Mesendoderm (in vitro differentiated cells): ENCODE measurements around the gene SNX1. TPM values are rescaled to one million over a fixed set of nuclear protein-coding genes. Genes with fewer than 3 reads are reported as not detected.

ENCODE experiments used
- DNase-seq: peaks from one replicate; pipeline ENCODE4 v3.0.0; 2013
- H2AK5ac ChIP-seq: 2 replicates; pipeline ENCODE4 v1.6.1; 2013; ENCODE audit warnings: low read length, inconsistent platforms
- H2BK120ac ChIP-seq: 2 replicates; pipeline ENCODE4 v1.6.1; 2013; ENCODE audit warnings: low read depth, mild to moderate bottlenecking, low read length, moderate library complexity, mixed read lengths
- H2BK15ac ChIP-seq: replicated peaks from 2 replicates; pipeline ENCODE4 v1.6.1; 2013; ENCODE audit warnings: low read depth, mild to moderate bottlenecking, moderate library complexity
- H2BK5ac ChIP-seq: 2 replicates; pipeline ENCODE4 v1.6.1; 2013; ENCODE audit warnings: low read length, inconsistent platforms
- H3K18ac ChIP-seq: 2 replicates; pipeline ENCODE4 v1.6.1; 2013; ENCODE audit warnings: mild to moderate bottlenecking, low read length, mixed read lengths
- H3K23ac ChIP-seq: one replicate; pipeline ENCODE4 v1.6.1; 2013; ENCODE audit warnings: low read length
- H3K27ac ChIP-seq: 2 replicates; pipeline ENCODE4 v1.5.1; 2013; ENCODE audit warnings: low read depth, mild to moderate bottlenecking, inconsistent platforms, low read length, moderate library complexity
- H3K27me3 ChIP-seq: 2 replicates; pipeline ENCODE4 v1.6.1; 2013; ENCODE audit warnings: low read length, control low read depth, mild to moderate bottlenecking, inconsistent platforms; ENCODE audit not compliant: insufficient read depth, poor library complexity
- H3K36me3 ChIP-seq: 2 replicates; pipeline ENCODE4 v1.6.1; 2013; ENCODE audit warnings: low read length, inconsistent platforms; ENCODE audit not compliant: control insufficient read depth, insufficient read depth
- H3K4ac ChIP-seq: one replicate; pipeline ENCODE4 v1.6.1; 2013; ENCODE audit warnings: low read depth, mild to moderate bottlenecking, low read length, moderate library complexity
- H3K4me1 ChIP-seq: 2 replicates; pipeline ENCODE4 v1.6.1; 2013; ENCODE audit warnings: low read depth, low read length, inconsistent platforms; ENCODE audit not compliant: control insufficient read depth
- H3K4me2 ChIP-seq: 2 replicates; pipeline ENCODE4 v1.6.1; 2013; ENCODE audit warnings: low read length
- H3K4me3 ChIP-seq: 2 replicates; pipeline ENCODE4 v1.5.1; 2013; ENCODE audit warnings: mild to moderate bottlenecking, low read length
- H3K56ac ChIP-seq: one replicate; pipeline ENCODE4 v1.6.1; 2013; ENCODE audit warnings: low read length
- H3K79me1 ChIP-seq: 2 replicates; pipeline ENCODE4 v1.6.1; 2013; ENCODE audit warnings: low read length, inconsistent platforms
- H3K79me2 ChIP-seq: 2 replicates; pipeline ENCODE4 v1.6.1; 2013; ENCODE audit warnings: mild to moderate bottlenecking, low read length; ENCODE audit not compliant: control insufficient read depth, insufficient read depth
- H3K9ac ChIP-seq: 2 replicates; pipeline ENCODE4 v1.6.1; 2013; ENCODE audit warnings: low read length, inconsistent platforms
- H4K5ac ChIP-seq: one replicate; pipeline ENCODE4 v1.6.1; 2013; ENCODE audit warnings: low read length
- H4K8ac ChIP-seq: one replicate; pipeline ENCODE4 v1.6.1; 2013; ENCODE audit warnings: low read depth, mild to moderate bottlenecking, control low read depth, low read length, moderate library complexity
- WGBS: extraction: QIAGEN DNeasy Blood & Tissue Kit; methylation state at CpG from one replicate; pipeline ENCODE4 v1.1.7; 2013; ENCODE audit warnings: low lambda C conversion rate, missing lambda C conversion rate; ENCODE audit not compliant: insufficient coverage; ENCODE audit errors: extremely low coverage; 5-methylcytosine and 5-hydroxymethylcytosine counted together
- small RNA-seq: library from polyadenylated mRNA; stranded (forward); fragments of <200 nt; extraction: miRNeasy Mini kit (QIAGEN cat#:217004); gene quantifications from one replicate; pipeline ENCODE3, GENCODE V24; 2013; ENCODE audit not compliant: insufficient read depth

Gene SNX1

DNA sequence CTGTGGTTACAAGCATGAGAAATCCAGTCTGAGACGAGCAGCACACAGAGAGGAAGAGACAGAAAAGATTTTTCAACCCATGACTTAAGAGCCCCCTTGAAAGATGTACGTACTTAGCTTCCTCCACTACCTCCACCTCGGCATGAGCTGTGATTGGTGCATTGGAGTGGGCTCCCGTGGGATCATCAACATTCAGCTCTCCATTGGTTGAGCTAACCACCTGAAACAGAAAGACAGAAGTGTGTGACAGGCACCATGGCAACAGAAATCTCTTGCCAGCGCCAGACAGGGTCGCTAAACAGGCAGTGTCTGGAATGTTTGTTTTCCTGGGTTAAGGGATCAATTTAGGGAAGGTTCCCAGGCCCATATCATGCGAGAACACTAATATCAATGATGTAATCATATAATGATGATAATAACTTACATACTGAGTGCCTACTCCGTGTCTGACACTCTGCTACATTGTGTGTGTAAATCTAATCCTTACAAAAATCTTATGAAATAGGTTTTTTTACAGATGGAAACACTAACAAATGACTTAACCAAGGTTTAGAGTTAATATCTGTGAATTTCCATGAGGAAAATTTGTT lies 84.5 kb downstream of the SNX1 start:
- Histone ChIP-seq H3K56ac (no peak overlapping the region), H3K9ac (no peak overlapping the region), H3K36me3 (no peaks in the 10 kb centered on the region), H3K4me1 (no peaks in the 10 kb centered on the region), H3K79me1 (no peaks in the 10 kb centered on the region), H3K27ac (no peak overlapping the region), H2BK15ac (no peak overlapping the region), H2BK120ac (no peak overlapping the region), H3K4me2 (no peak overlapping the region), H3K23ac (no peak overlapping the region), H3K18ac (no peak overlapping the region), H3K4me3 (no peak overlapping the region), H3K79me2 (no peaks in the 10 kb centered on the region), H4K5ac (no peak overlapping the region), H2AK5ac (no peak overlapping the region), H3K4ac (no peak overlapping the region), H3K27me3 (no peaks in the 10 kb centered on the region), H2BK5ac (no peak overlapping the region), H4K8ac (no peak overlapping the region)
- peak; percentile 61 for DNase-seq
- WGBS, result no CpG with 5 or more reads among the region's 8 CpGs

DNA sequence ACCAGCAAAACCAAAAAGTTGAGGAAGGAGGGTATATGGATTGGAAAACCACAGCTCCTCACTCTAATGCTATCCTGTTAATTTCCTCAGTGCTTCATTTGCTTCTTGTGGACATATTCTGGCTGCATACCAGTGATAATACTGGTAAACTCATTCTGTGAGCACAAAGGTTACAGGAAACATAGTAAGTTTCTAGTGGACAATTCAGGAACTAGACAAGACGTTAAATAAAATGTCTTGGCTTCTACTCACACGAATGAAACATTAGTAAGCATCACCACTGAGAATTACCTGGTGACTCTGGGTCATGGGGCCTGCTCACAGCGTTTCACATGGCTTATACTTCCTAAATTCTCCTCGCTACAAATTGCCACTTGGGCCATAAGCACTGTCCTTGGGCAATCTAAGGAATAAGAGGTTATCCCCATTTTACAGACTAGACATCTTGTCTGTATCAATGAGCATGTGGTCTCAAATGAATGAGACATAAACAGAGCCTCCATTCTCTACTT lies 87.1 kb downstream of the SNX1 start:
- H3K9ac ChIP-seq, result no peak overlapping the region
- no peaks in the 10 kb centered on the region for H3K4me1 ChIP-seq
- no peak overlapping the region for H4K5ac ChIP-seq
- no peak overlapping the region for H2BK120ac ChIP-seq
- WGBS, result no CpG with 5 or more reads among the region's 4 CpGs
- no peak overlapping the region for H2AK5ac ChIP-seq
- H3K18ac ChIP-seq, result no peak overlapping the region
- no peak overlapping the region for H3K56ac ChIP-seq
- H3K4ac ChIP-seq, result no peak overlapping the region
- no peak overlapping the region for H3K27ac ChIP-seq
- no peak overlapping the region for H4K8ac ChIP-seq
- no peak for DNase-seq
- no peak overlapping the region for H2BK15ac ChIP-seq
- H3K23ac ChIP-seq, result no peak overlapping the region
- no peaks in the 10 kb centered on the region for H3K27me3 ChIP-seq
- H3K4me3 ChIP-seq, result no peak overlapping the region
- H3K79me2 ChIP-seq, result no peaks in the 10 kb centered on the region
- H3K36me3 ChIP-seq, result no peaks in the 10 kb centered on the region
- no peak overlapping the region for H2BK5ac ChIP-seq
- no peaks in the 10 kb centered on the region for H3K79me1 ChIP-seq
- no peak overlapping the region for H3K4me2 ChIP-seq

DNA sequence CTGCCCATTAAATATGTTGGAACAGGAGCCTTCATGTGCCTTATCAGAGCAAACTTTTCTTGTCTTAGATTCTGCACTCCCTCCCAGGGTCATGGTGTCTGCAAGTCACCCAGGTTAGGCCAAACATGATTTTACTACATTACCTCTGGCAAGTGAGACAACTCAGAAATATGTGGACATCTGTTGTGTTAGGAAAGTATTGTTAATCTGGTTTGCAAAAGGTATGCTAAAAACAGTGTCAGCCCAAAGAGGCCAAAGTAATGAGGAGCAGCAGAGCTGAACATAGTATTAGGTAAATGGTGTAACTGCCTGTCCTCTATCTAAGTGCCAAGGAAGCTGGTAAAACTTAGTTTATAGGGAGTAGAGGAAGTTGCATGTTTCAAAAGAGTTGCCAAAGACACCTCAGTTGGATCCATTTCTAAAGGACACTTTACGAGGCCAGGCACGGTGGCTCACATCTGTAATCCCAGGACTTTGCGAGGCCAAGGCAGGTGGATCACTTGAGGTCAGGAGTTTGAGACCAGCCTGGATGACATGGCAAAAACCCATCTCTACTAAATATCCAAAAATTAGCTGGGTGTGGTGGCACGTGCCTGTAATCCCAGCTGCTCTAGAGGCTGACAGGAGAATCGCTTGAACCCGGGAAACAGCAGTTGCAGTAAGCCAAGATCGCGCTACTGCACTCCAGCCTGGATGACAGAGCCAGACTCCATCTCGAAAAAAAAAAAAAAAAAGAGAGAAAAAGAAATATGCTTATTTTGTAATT lies 89.5 kb downstream of the SNX1 start:
- Histone ChIP-seq H3K79me1 (no peaks in the 10 kb centered on the region), H3K23ac (no peak overlapping the region), H3K18ac (no peak overlapping the region), H3K56ac (no peak overlapping the region), H4K8ac (no peak overlapping the region), H4K5ac (no peak overlapping the region), H3K4ac (no peak overlapping the region), H3K4me3 (no peak overlapping the region), H3K27me3 (no peaks in the 10 kb centered on the region), H3K79me2 (no peaks in the 10 kb centered on the region), H2BK15ac (no peak overlapping the region), H2AK5ac (no peak overlapping the region), H3K36me3 (no peaks in the 10 kb centered on the region), H3K27ac (no peak overlapping the region), H3K4me2 (no peak overlapping the region), H2BK5ac (no peak overlapping the region), H3K9ac (no peak overlapping the region), H3K4me1 (no peaks in the 10 kb centered on the region), H2BK120ac (no peak overlapping the region)
- DNase-seq, result no peak
- no CpG with 5 or more reads among the region's 9 CpGs for WGBS

DNA sequence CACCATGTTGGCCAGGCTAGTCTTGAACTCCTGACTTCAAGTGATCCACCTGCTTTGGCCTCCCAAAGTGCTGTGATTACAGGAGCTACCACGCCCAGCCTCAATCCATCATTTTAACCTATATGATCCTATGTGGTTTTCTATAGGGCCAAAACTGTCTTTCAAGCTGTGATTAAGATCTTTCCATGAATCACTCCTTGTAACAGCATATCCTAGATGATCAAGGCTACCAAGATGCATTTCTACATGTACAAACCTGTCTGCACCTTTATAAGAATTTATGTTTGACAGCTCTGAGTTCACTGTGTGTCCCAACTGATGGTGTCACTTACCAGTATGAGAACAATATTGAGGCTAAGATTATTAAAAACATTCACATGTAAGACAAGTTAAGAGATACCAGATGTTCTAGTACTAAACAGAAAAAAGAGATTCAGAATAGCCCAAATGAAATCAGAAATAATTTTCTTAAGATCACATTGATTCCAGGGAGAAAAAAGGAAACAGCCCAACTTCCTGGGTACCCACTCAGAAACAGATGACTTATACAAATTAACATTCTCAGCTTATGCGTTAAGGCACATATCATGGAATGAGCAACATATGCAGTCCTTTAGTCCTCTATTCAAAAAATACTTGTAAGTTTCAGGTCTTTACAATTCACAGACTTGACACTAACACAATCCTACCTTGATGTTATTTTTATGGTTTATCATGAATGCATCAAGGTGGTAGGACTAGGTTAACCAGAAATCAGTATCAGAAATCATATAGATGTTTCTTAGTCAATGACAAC lies 91.8 kb downstream of the SNX1 start:
- Histone ChIP-seq H3K9ac (no peak overlapping the region), H4K5ac (no peak overlapping the region), H3K23ac (no peak overlapping the region), H3K27ac (no peak overlapping the region), H2BK120ac (no peak overlapping the region), H3K4me1 (no peaks in the 10 kb centered on the region), H3K18ac (no peak overlapping the region), H3K56ac (no peak overlapping the region), H3K4me3 (no peak overlapping the region), H2BK5ac (no peak overlapping the region), H2BK15ac (no peak overlapping the region), H3K79me2 (no peaks in the 10 kb centered on the region), H2AK5ac (no peak overlapping the region), H3K79me1 (no peaks in the 10 kb centered on the region), H3K27me3 (no peaks in the 10 kb centered on the region), H3K4ac (no peak overlapping the region), H3K4me2 (no peak overlapping the region), H4K8ac (no peak overlapping the region), H3K36me3 (no peaks in the 10 kb centered on the region)
- no peak for DNase-seq
- WGBS, result no CpG with 5 or more reads among the region's 2 CpGs

Small RNA genes within 50 kb of the gene (small RNA-seq; reads per million reads assigned to genes)
- gene RF00019, result not detected
